Stimulated activated CD4-positive, alpha-beta T cell treated with anti-CD3 and anti-CD28 coated beads, Interleukin-12 subunit alpha, Interleukin-12 subunit beta, amount 100 ng/mL, for 4 hours (primary cell): Measurements from ENCODE around the gene DYRK1A.

Experiments used
- DNase-seq: peaks from one replicate; pipeline ENCODE4 v3.0.0-alpha.2; 2020

Gene DYRK1A

DNA sequence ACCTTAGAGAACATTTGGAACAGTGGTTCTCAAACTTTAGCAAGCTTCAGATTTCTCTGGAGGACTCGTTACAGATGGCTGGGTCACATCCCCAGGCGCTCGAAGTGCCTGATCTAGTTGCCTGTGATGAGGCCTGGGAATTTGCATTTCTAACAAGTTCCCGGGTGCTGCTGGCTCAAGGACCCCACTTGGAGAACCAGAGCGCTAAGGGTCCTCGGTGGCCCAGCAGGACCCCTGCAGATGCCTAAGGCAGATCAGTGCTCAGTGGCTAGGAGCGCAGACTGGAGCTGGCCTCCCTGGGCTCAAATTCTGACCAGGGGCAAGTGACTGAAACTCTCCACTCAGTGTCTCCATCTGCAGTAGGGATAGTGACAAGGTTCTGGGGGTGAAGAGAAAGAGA, 208.2 kb downstream of the DYRK1A start:
- no peak for DNase-seq

GRCh38 chr21:37575580-37575979, 209.0 kb downstream of the DYRK1A start:
- DNase-seq = no peak
